Measurements from ENCODE around the gene SULT1C2.

DNA sequence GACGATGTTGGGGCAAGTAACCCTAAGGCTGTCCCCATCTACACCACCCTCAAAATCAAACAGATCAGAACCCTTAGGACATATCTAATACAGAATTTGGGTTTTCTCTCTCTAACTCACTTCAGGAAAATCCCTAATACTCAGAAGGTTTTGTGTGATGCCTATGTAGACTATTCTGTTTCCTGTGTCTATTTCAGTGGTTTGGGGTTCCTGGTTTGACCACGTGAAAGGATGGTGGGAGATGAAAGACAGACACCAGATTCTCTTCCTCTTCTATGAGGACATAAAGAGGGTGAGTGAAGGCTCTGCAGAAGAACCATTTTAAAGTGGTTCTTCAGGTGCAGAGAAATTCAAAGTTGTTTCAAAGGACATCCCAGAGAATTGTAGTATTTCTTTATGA, 16.3 kb downstream of the SULT1C2 start:
- TF ChIP-seq EZH2 (IDR thresholded peaks at IDR 0.05; ENCODE audit: low read depth, low read length, severe bottlenecking) (no peak), SP1 (IDR thresholded peaks at IDR 0.05; ENCODE audit: low read depth, low read length) (no peak), TEAD4 (IDR thresholded peaks at IDR 0.05; ENCODE audit: low read depth, low read length) (no peak), POLR2A (IDR thresholded peaks at IDR 0.05; ENCODE audit: control extremely low read depth in 1 of 2, low read depth in 2 of 2, low read length in 2 of 2) (no peak), TAF1 (IDR thresholded peaks at IDR 0.05; ENCODE audit: low read depth, low read length) (no peak)
- TF ChIP-seq, protein P1, sequence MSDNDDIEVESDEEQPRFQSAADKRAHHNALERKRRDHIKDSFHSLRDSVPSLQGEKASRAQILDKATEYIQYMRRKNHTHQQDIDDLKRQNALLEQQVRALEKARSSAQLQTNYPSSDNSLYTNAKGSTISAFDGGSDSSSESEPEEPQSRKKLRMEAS (IDR thresholded peaks at IDR 0.05): no peak
- TF ChIP-seq, protein P2, sequence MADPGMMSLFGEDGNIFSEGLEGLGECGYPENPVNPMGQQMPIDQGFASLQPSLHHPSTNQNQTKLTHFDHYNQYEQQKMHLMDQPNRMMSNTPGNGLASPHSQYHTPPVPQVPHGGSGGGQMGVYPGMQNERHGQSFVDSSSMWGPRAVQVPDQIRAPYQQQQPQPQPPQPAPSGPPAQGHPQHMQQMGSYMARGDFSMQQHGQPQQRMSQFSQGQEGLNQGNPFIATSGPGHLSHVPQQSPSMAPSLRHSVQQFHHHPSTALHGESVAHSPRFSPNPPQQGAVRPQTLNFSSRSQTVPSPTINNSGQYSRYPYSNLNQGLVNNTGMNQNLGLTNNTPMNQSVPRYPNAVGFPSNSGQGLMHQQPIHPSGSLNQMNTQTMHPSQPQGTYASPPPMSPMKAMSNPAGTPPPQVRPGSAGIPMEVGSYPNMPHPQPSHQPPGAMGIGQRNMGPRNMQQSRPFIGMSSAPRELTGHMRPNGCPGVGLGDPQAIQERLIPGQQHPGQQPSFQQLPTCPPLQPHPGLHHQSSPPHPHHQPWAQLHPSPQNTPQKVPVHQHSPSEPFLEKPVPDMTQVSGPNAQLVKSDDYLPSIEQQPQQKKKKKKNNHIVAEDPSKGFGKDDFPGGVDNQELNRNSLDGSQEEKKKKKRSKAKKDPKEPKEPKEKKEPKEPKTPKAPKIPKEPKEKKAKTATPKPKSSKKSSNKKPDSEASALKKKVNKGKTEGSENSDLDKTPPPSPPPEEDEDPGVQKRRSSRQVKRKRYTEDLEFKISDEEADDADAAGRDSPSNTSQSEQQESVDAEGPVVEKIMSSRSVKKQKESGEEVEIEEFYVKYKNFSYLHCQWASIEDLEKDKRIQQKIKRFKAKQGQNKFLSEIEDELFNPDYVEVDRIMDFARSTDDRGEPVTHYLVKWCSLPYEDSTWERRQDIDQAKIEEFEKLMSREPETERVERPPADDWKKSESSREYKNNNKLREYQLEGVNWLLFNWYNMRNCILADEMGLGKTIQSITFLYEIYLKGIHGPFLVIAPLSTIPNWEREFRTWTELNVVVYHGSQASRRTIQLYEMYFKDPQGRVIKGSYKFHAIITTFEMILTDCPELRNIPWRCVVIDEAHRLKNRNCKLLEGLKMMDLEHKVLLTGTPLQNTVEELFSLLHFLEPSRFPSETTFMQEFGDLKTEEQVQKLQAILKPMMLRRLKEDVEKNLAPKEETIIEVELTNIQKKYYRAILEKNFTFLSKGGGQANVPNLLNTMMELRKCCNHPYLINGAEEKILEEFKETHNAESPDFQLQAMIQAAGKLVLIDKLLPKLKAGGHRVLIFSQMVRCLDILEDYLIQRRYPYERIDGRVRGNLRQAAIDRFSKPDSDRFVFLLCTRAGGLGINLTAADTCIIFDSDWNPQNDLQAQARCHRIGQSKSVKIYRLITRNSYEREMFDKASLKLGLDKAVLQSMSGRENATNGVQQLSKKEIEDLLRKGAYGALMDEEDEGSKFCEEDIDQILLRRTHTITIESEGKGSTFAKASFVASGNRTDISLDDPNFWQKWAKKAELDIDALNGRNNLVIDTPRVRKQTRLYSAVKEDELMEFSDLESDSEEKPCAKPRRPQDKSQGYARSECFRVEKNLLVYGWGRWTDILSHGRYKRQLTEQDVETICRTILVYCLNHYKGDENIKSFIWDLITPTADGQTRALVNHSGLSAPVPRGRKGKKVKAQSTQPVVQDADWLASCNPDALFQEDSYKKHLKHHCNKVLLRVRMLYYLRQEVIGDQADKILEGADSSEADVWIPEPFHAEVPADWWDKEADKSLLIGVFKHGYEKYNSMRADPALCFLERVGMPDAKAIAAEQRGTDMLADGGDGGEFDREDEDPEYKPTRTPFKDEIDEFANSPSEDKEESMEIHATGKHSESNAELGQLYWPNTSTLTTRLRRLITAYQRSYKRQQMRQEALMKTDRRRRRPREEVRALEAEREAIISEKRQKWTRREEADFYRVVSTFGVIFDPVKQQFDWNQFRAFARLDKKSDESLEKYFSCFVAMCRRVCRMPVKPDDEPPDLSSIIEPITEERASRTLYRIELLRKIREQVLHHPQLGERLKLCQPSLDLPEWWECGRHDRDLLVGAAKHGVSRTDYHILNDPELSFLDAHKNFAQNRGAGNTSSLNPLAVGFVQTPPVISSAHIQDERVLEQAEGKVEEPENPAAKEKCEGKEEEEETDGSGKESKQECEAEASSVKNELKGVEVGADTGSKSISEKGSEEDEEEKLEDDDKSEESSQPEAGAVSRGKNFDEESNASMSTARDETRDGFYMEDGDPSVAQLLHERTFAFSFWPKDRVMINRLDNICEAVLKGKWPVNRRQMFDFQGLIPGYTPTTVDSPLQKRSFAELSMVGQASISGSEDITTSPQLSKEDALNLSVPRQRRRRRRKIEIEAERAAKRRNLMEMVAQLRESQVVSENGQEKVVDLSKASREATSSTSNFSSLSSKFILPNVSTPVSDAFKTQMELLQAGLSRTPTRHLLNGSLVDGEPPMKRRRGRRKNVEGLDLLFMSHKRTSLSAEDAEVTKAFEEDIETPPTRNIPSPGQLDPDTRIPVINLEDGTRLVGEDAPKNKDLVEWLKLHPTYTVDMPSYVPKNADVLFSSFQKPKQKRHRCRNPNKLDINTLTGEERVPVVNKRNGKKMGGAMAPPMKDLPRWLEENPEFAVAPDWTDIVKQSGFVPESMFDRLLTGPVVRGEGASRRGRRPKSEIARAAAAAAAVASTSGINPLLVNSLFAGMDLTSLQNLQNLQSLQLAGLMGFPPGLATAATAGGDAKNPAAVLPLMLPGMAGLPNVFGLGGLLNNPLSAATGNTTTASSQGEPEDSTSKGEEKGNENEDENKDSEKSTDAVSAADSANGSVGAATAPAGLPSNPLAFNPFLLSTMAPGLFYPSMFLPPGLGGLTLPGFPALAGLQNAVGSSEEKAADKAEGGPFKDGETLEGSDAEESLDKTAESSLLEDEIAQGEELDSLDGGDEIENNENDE (IDR thresholded peaks at IDR 0.05; ENCODE audit: insufficient replicate concordance, low read length): no peak
- TF ChIP-seq, protein P3, sequence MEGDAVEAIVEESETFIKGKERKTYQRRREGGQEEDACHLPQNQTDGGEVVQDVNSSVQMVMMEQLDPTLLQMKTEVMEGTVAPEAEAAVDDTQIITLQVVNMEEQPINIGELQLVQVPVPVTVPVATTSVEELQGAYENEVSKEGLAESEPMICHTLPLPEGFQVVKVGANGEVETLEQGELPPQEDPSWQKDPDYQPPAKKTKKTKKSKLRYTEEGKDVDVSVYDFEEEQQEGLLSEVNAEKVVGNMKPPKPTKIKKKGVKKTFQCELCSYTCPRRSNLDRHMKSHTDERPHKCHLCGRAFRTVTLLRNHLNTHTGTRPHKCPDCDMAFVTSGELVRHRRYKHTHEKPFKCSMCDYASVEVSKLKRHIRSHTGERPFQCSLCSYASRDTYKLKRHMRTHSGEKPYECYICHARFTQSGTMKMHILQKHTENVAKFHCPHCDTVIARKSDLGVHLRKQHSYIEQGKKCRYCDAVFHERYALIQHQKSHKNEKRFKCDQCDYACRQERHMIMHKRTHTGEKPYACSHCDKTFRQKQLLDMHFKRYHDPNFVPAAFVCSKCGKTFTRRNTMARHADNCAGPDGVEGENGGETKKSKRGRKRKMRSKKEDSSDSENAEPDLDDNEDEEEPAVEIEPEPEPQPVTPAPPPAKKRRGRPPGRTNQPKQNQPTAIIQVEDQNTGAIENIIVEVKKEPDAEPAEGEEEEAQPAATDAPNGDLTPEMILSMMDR (IDR thresholded peaks at IDR 0.05; ENCODE audit: control extremely low read depth in 1 of 3, insufficient read depth in 1 of 3, low read depth in 1 of 3, low read length in 3 of 3): no peak

All from H1 (cell line).